ENCODE results near the gene CCDC182. TPM values are rescaled to one million over a fixed set of nuclear protein-coding genes. Genes with fewer than 3 reads are reported as not detected.
A peak's percentile ranks its signal among the peaks of the same experiment; 100 is the strongest.

The CCDC182 gene
- total and polyA plus RNA-seq, 2 donors from 2014 or later, result not detected

DNA sequence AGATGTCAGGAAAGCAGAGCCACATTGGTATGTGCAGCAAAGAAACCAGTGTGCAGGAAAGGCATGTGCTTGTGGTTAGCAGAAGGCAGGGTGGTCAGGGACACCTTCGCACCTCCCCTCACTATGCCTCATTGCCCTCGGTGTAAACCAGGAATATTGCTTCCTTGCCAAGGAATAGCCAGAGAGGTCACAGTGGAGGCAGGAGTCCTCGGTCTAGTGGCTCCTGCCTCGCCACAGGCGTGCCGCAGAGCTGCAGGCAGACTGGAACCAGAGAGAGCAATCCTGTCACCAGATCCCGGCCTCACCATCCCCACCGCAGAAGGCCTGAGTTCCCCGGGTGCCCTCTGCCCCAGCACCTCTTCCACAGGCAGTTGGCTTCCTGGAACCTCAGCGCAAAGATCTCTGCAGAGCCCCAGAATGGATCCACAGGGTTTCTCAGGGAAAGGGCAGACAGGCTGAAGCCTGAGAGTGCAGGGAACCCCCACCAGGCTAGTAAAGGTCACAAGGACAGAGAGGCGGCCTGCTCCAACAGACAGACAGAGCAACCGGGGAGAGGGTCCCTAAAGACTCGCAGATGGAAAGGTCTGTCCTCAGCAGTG, 21.6 kb downstream of the CCDC182 start:
- Histone ChIP-seq H3K4me1 (ENCODE audit: control insufficient read depth in 2 of 3, insufficient read depth in 2 of 3, low read depth in 1 of 3, low read length in 3 of 3) (peaks cover 0 to 20% (median 7%) of the 10 kb centered on the region in 3 donors), H3K27me3 (ENCODE audit: control insufficient read depth, insufficient read depth, low read length) (no peaks in the 10 kb centered on the region), H3K27ac (ENCODE audit: low read depth in 2 of 2, low read length in 2 of 2) (no peak overlapping the region), H3K4me3 (ENCODE audit: low read length in 3 of 3) (no peak overlapping the region), H3K36me3 (ENCODE audit: control insufficient read depth in 2 of 3, insufficient read depth in 3 of 3, low read length in 3 of 3) (no peaks in the 10 kb centered on the region), H3K9ac (ENCODE audit: low read length in 3 of 3) (no peak overlapping the region), H3K9me3 (ENCODE audit: control insufficient read depth in 2 of 3, insufficient read depth in 1 of 3, low read length in 3 of 3) (no peaks in the 10 kb centered on the region)
- FAIRE-seq (no peak), DNase-seq (peak in 2 of 5 donors; percentile 24 to 37)
- no peak for TF ChIP-seq CTCF (IDR thresholded peaks at IDR 0.05; ENCODE audit: borderline replicate concordance, extremely low read depth, insufficient read depth)
- intact Hi-C loops (cut with DNase I), result no loop called here

GRCh38 chr17:57722704-57723043, 22.4 kb downstream of the CCDC182 start:
- no peaks in the 10 kb centered on the region for H3K9me3 ChIP-seq (ENCODE audit: control insufficient read depth in 2 of 3, insufficient read depth in 1 of 3, low read length in 3 of 3)
- no peaks in the 10 kb centered on the region for H3K36me3 ChIP-seq (ENCODE audit: control insufficient read depth in 2 of 3, insufficient read depth in 3 of 3, low read length in 3 of 3)
- FAIRE-seq (no peak), DNase-seq (no peak)
- no peak overlapping the region for H3K27ac ChIP-seq (ENCODE audit: low read depth in 2 of 2, low read length in 2 of 2)
- H3K27me3 ChIP-seq (ENCODE audit: control insufficient read depth, insufficient read depth, low read length), result no peaks in the 10 kb centered on the region
- intact Hi-C loops (cut with DNase I), result no loop called here
- no peak for TF ChIP-seq CTCF (IDR thresholded peaks at IDR 0.05; ENCODE audit: borderline replicate concordance, extremely low read depth, insufficient read depth)
- H3K4me1 ChIP-seq (ENCODE audit: control insufficient read depth in 2 of 3, insufficient read depth in 2 of 3, low read depth in 1 of 3, low read length in 3 of 3), result peaks cover 0 to 20% (median 7%) of the 10 kb centered on the region in 3 donors
- no peak overlapping the region for H3K9ac ChIP-seq (ENCODE audit: low read length in 3 of 3)
- no peak overlapping the region for H3K4me3 ChIP-seq (ENCODE audit: low read length in 3 of 3)

DNA sequence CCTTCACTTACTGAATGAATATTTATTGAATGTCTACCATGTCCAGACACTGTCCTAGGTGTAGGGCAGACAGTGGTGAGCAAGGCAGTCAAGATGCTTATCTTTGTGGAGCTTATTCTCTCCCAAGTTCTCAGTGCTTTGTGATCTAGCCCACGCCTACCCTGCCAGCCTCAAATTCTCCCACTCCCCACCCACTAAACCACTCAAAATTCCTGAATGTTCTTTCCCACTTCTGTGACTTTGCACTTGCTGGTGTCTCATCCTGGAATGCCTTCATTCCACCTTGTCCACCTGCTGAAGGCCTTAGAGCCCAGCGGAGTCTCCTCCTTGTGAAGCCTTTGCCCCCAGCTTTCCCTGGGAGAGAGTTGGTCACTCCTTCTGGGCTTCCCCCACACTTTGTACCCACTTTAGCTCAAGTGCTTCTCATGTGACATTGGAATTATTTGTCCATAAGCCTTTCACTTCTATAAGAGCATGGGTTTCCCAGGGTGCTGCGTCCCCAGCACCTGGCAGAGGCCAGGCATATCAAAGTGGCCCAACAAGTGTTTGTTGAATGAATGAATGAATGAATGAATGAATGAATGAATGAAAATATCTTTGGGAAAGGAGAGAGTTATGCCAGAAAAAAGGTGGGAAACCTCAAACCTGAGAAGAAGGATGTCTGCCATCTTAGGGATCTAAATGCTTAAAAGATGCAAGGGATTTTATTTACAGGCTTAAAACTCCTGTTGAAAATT, 23.0 kb downstream of the CCDC182 start:
- Histone ChIP-seq H3K9me3 (ENCODE audit: control insufficient read depth in 2 of 3, insufficient read depth in 1 of 3, low read length in 3 of 3) (no peaks in the 10 kb centered on the region), H3K36me3 (ENCODE audit: control insufficient read depth in 2 of 3, insufficient read depth in 3 of 3, low read length in 3 of 3) (no peaks in the 10 kb centered on the region), H3K4me3 (ENCODE audit: low read length in 3 of 3) (no peak overlapping the region), H3K27me3 (ENCODE audit: control insufficient read depth, insufficient read depth, low read length) (no peaks in the 10 kb centered on the region), H3K27ac (ENCODE audit: low read depth in 2 of 2, low read length in 2 of 2) (no peak overlapping the region), H3K4me1 (ENCODE audit: control insufficient read depth in 2 of 3, insufficient read depth in 2 of 3, low read depth in 1 of 3, low read length in 3 of 3) (peaks cover 0 to 20% (median 7%) of the 10 kb centered on the region in 3 donors), H3K9ac (ENCODE audit: low read length in 3 of 3) (no peak overlapping the region)
- intact Hi-C loops (cut with DNase I), result no loop called here
- TF ChIP-seq CTCF (IDR thresholded peaks at IDR 0.05; ENCODE audit: borderline replicate concordance, extremely low read depth, insufficient read depth), result no peak
- FAIRE-seq, result no peak
- DNase-seq, result no peak
